HL-60/S4 treated with retinoic acid at 250 ng/mL for 4 days and 3 days (cell line): ENCODE measurements around the gene NUP62.

Experiments used
- in situ Hi-C: fragments of 300-500 bp; cut with MboI; formaldehyde crosslinking; loops from 2 replicates; pipeline ENCODE4 v1.7.0; 2022; ENCODE audit warnings: low sequenced_read_pairs

Gene NUP62

GRCh38 chr19:49883094-49883493 is 46.2 kb downstream of the NUP62 start:
- in situ Hi-C loops: no loop called here

GRCh38 chr19:49882643-49883042 is 46.7 kb downstream of the NUP62 start:
- in situ Hi-C loops: no loop called here

- in situ Hi-C loops: no loop called here
Observed at GRCh38 chr19:49881672-49882394, 47.5 kb downstream of the NUP62 start.

- in situ Hi-C loops: no loop called here
Observed at GRCh38 chr19:49881186-49881585, 48.1 kb downstream of the NUP62 start.

GRCh38 chr19:49880162-49880869 is 49.0 kb downstream of the NUP62 start:
- in situ Hi-C loops: no loop called here

GRCh38 chr19:49879243-49879963 is 49.9 kb downstream of the NUP62 start:
- in situ Hi-C loops: no loop called here

GRCh38 chr19:49878744-49879070 is 50.6 kb downstream of the NUP62 start:
- in situ Hi-C loops: no loop called here

- in situ Hi-C loops: no loop called here
Observed at GRCh38 chr19:49877879-49878743, 51.2 kb downstream of the NUP62 start.

- in situ Hi-C loops: no loop called here
Observed at GRCh38 chr19:49877020-49877878, 52.1 kb downstream of the NUP62 start, which contains the start of the genes AKT1S1 and TBC1D17. Gene AKT1S1, minus strand, starts transcription at chr19:49877355. Its CDS starts 4,060 bp downstream, at chr19:49873295. Gene TBC1D17, plus strand, starts transcription at chr19:49877702. Its CDS starts 22 bp downstream, at chr19:49877724.

- in situ Hi-C loops: no loop called here
Observed at GRCh38 chr19:49876422-49877019, 52.8 kb downstream of the NUP62 start.

GRCh38 chr19:49875857-49876421 is 53.4 kb downstream of the NUP62 start:
- in situ Hi-C loops: no loop called here

- in situ Hi-C loops: no loop called here
Observed at GRCh38 chr19:49875177-49875576, 54.1 kb downstream of the NUP62 start.

GRCh38 chr19:49874503-49875157 is 54.7 kb downstream of the NUP62 start:
- in situ Hi-C loops: no loop called here

- in situ Hi-C loops: no loop called here
Observed at GRCh38 chr19:49873834-49874233, 55.5 kb downstream of the NUP62 start.

- in situ Hi-C loops: no loop called here
Observed at GRCh38 chr19:49873129-49873521, 56.2 kb downstream of the NUP62 start.

GRCh38 chr19:49872245-49873128 is 56.8 kb downstream of the NUP62 start:
- in situ Hi-C loops: no loop called here

GRCh38 chr19:49871349-49871985 is 57.8 kb downstream of the NUP62 start:
- in situ Hi-C loops: no loop called here
